Erythroblast (primary cell): ENCODE results near the gene C1QTNF5.

Experiments used
- DNase-seq, 2 experiments: peaks; one replicate each; lab custom pipeline; 2025; lab: John Stamatoyannopoulos, UW
- GATA1 ChIP-seq: IDR thresholded peaks from 2 replicates; pipeline ENCODE4 v1.6.1; 2011; ENCODE audit warnings: low read depth, mild to moderate bottlenecking, control low read depth, low read length, moderate library complexity
- POLR2A ChIP-seq: IDR thresholded peaks from 2 replicates; pipeline ENCODE4 v1.6.1; 2011; ENCODE audit warnings: mild to moderate bottlenecking, low read length

Gene C1QTNF5

GRCh38 chr11:119342362-119343130 lies 1.9 kb upstream of the C1QTNF5 start:
- no peak for DNase-seq

GRCh38 chr11:119342023-119342300 lies 1.3 kb upstream of the C1QTNF5 start:
- no peak for DNase-seq
- TF ChIP-seq POLR2A (no peak), GATA1 (no peak)

More at GRCh38 chr11:119342362-119343130, 1.9 kb upstream of the C1QTNF5 start:
- no peak for TF ChIP-seq GATA1
- TF ChIP-seq POLR2A = no peak

GRCh38 chr11:119341222-119342022 lies 739 bp upstream of the C1QTNF5 start:
- no peak for DNase-seq
- no peak for TF ChIP-seq GATA1
- no peak for TF ChIP-seq POLR2A

GRCh38 chr11:119339589-119340334 lies 921 bp downstream of the C1QTNF5 start:
- TF ChIP-seq GATA1 (no peak), POLR2A (no peak)
- peak; percentile 59 to 66 for DNase-seq

- no peak for TF ChIP-seq GATA1
- no peak for TF ChIP-seq POLR2A
- no peak for DNase-seq
Measured at GRCh38 chr11:119338965-119339588, 1.6 kb downstream of the C1QTNF5 start.

- peak; percentile 75 to 86 for DNase-seq
- TF ChIP-seq GATA1 = no peak
- no peak for TF ChIP-seq POLR2A
Measured at GRCh38 chr11:119338318-119338890, 2.3 kb downstream of the C1QTNF5 start.

GRCh38 chr11:119337581-119338317 lies 2.9 kb downstream of the C1QTNF5 start:
- DNase-seq = no peak
- no peak for TF ChIP-seq GATA1
- TF ChIP-seq POLR2A = no peak

GRCh38 chr11:119336744-119337469 lies 3.8 kb downstream of the C1QTNF5 start:
- no peak for DNase-seq
- TF ChIP-seq GATA1 (no peak), POLR2A (no peak)

GRCh38 chr11:119335655-119336543 lies 4.8 kb downstream of the C1QTNF5 start:
- TF ChIP-seq GATA1 = no peak
- TF ChIP-seq POLR2A = no peak
- peak in 1 of 2 experiments; percentile 28 for DNase-seq

GRCh38 chr11:119335091-119335654 lies 5.5 kb downstream of the C1QTNF5 start:
- TF ChIP-seq POLR2A (no peak), GATA1 (no peak)
- DNase-seq = peak; percentile 36 to 62
